Superior temporal gyrus (tissue), 1 donor: Measurements from ENCODE around the gene NEK5.
A peak's percentile ranks its signal among the peaks of the same experiment; 100 is the strongest.
"Not testable (repeated sequence)": the region's sequence is repeated elsewhere in the genome, so short reads cannot be mapped to it uniquely, and the experiment has no call there.

Source experiments
- DNase-seq: peaks from one replicate; pipeline ENCODE4 v3.0.0-alpha.2; 2016; ENCODE audit errors: extremely low spot score

NEK5 gene

DNA sequence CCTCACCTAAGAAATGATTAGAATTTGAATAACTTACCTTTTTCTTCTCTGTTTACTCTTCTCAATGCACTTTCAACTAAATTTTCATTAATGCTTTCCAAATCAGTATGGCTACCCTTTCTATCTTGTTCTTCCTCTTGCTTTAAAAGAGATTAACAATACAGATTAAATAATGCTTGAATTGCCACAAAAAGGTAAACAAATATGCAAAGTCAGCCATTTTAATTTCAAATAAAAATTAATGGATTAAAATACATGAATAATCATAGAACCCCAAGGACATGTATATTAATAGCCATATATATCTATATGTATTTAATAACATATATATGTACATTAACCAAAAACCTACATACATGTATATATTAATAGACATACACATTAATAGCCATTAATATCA lies 7.9 kb upstream of the NEK5 start:
- no peak for DNase-seq

DNA sequence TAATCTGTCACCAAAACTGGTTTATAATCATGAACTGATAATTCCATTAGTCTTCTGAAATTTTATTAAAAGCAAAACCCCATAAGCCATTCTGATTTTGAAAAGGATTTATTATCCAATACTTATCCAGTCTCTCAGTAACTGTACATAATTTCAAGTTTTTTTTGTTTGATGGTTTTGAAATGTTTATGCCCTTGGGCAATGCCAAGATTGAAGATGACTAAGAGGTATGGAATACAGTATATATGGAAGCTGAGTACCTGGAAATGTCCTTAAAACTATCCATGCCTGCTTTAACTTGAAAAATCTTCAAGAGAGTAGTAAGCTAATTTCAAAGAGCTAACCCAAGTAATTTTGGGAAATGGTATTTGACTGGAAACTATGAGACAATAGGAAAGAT lies 1.8 kb upstream of the NEK5 start:
- no peak for DNase-seq

DNA sequence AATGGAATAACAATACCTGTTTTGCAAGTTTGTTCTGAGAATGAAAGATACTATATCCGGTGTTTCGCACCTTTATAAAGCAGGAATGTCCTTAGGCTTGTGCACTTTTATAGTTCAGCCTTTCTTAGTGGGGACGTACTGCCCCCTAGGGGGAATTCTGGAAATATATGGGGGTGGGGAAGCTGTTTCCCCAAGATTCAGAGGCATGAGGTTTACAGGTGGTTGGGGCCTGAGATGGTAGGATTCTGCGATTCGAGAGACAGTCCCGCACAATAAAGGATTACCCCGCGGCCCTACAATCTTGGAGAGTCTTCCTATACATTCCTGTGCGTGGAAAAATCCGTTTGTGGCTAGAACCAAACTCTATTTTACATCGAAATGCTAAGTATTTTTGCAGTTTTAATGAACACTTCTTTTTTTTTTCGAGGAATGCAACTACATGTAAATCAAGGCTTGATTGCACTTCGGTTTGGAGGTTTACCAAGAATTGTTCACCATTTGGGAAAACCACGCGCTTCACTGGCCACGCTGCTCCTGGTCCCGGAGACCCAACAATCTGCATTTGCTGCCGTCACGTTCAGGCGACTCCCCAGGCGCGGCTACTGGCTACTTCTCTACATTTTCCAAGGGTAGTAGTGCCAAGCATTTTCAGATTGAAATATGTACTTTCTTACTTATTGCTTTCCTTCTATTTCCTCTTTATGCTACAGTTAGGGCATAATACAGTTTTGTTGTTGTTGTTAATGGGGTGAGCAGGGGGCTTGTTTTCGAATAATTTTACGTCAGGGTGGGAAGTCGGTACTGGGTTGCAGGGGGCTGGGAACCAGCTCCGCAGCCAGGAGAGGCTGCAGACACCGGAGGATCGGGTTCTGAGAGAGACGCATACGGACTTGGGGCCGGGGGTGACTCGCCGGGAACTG lies 830 bp downstream of the NEK5 start:
- DNase-seq = peak; percentile 87

DNA sequence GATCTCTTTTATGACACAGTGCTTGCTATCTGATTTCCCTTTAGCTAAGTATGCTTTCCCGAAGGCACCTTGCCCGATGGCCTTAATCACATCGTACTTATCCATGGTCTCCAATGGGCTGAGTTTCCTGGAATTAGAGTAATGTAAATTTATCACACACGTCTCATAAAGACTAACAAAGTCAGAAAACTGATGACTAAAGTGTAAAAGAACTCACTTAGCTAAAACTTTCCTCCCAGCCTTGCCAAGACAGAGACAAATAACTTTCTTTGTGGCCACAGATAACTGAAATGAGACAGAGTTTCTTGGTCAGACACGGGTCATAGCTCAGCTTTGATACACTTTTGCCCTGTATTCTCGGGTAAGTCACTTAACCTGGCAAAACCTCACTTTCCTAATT lies 1.5 kb downstream of the NEK5 start:
- no peak for DNase-seq

DNA sequence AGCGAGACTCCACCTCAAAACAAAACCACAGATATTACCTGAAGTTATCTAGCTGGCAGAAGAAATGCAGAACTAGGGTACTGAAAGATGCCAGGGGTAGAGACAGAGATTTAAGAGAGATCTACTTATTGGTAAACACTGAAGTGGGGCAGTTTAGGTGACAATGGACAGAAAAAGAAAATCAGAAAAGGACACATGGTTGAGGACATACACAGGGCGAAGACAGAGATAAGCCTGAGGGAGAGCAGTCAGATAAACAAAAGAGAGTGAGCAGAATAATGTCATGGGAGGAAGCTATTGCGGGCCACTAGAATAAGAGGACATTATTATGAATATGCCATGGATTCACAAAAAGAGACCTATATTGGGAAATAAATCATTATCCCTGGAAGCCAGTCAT lies 3.3 kb downstream of the NEK5 start:
- no peak for DNase-seq

DNA sequence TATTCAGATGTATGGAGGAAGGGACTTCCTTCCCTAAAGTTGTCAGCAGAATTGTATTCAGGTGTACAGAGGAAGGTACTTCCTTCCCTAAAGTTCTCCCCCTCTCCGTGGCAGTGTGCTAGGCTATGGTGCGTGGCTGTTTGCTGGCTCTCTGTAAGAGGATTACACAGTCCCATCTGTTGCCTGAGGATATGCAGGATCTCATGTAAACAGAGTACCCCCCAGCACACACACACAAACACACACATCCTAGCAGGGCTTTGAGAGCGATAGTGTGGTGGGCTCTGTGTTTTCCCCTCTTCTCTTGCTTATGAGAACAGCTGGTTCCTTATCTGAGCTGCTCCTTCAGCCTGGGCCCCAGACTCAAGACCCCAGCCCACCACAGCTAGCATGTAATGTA lies 10.3 kb downstream of the NEK5 start:
- no peak for DNase-seq

DNA sequence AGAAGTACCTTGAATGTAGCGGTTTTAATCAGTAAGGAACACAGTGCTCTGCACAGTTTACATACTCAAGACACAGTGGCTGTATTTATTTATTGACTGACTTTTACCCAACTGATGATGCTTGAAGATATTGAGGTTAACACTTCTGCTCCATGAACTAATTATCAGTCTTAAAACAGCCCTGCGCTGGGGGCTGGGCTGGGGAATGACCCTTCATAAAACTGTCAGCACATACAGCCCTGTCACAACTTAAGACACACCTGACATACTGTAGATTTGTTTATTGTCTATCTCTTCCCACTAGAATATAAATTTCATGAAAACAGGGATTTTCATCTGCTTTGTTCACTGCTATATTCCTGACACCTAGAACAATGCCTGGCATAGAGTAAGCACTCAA lies 10.8 kb downstream of the NEK5 start:
- DNase-seq = no peak

DNA sequence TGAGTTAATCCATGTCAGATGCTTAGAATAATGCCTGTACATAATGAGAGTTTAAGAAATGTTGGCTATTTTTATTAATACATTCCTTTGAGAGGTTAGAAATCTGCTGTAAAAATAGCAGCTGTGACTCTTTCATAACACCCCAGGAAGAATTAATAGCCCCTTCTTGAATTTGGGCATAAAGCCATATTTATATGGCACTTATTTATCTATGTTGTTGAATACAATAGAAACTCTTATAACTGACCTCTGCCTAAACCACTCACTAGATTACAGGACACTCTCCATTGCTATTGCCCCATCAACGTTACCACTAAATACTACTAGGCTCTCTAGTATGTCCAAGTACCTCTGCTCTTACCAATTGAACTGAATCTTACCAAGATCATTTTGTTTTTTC lies 16.3 kb downstream of the NEK5 start:
- DNase-seq = no peak

DNA sequence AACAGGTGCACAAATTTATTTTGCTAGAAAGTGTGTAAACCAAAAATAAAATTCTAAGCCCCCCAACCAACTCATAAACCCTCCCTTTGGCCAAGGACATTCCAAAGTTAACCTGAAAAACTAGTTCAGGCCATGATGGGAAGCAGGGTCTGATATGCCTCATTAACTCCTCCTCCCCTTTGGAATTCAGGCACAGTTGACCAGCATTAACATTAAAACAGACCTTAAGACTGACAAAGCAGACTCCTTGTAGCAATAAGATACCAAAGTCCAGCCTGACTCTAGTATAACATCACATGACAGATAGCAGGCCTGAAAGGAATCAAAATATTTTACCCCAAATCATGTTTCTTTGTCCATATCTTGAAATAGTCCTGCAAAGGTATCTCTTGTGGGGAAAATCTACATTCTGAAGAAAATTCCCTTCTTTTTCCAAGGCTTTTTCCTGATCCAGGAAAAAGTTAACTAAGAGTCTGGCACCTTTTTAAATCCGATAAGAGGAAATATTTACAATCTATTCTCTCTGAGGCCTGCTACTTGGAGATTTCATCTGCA lies 19.7 kb downstream of the NEK5 start:
- DNase-seq = no peak

DNA sequence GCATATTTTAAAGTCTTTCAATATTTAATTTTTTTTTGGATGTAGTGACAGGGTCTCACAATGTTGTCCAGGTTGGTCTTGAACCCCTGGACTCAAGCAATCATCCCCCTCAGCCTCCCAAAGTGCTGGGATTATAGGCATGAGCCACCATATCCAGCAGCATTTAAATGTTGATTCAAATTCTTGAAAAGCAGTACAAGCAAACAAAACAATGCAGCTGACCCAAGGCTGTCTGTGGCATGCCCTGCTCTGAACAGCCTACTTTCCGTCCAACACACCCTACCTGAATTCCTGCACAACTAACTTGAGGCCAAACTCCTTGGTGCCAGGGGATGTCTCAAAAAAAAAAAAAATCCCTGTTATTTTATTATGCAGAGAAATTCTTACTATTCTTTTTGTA lies 23.0 kb downstream of the NEK5 start:
- no peak for DNase-seq

DNA sequence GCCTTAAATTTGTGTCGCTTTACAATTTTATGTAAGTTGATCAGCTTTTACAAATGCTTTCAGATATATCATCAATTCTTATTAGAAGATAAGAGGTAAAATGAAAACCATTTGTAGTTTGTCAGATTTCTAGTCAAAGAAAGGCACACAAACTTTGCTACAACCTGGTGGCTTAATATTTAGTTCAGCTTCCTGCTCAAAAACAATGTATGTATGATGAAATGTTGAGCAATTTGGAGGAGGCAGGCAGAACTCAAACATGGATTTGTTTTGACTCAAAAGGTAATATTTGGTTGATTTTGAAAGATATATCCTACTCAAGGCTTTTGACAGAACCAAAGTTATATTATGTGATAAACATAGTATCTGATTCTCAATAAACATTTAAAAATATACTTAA lies 24.2 kb downstream of the NEK5 start:
- DNase-seq = no peak

DNA sequence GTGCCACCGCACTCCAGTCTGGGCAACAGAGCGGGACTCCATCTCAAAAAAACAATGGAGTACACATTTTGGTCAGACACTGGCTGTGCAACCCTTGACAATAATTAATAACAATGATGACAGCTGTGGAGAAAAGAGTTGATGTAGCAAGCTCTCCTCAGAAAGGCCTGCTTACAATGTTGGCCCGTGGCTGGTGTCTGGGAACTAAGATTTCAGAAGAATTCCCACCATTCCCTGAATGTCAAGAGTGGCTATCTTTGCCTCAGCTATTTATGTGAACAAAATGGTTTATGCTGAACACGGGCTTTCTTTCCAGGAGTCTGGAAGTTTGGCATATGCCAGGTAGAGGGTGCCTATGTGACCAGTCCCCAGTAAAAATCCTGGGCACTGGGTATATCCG lies 25.5 kb downstream of the NEK5 start:
- no peak for DNase-seq

DNA sequence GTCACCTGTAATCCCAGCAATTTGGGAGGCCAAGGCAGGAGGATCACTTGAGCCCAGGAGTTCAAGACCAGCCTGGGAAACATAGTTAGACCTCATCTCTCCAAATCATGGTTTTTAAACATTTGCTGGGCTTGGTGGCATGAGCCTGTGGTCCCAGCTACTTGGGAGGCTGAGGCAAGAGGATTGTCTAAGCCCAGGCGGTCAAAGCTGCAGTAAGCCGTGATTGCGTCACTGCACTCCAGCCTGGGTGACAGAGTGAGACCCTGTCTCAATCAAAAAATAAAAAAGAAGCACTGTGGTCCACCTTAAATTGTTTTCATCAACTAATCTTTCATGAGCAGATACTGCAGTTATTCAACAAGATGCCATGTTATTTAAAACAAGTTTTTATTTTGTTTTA lies 26.4 kb downstream of the NEK5 start:
- not testable (repeated sequence) for DNase-seq

DNA sequence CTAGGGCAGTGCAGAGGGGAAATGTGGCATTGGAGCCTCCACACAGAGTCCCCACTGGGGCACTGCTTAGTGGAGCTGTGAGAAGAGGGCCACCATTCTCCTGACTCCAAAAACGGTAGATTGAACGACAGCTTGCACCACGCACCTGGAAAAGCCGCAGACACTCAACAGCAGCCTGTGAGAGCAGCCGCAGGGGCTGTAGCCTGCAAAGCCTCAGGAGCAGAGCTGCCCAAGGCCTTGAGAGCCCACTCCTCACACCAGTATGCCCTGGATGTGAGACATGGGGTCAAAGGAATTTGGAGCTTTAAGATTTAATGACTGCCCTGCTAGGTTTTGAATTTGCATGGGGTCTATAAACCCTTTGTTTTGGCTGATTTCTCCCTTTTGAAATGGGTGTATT lies 31.7 kb downstream of the NEK5 start:
- no peak for DNase-seq

DNA sequence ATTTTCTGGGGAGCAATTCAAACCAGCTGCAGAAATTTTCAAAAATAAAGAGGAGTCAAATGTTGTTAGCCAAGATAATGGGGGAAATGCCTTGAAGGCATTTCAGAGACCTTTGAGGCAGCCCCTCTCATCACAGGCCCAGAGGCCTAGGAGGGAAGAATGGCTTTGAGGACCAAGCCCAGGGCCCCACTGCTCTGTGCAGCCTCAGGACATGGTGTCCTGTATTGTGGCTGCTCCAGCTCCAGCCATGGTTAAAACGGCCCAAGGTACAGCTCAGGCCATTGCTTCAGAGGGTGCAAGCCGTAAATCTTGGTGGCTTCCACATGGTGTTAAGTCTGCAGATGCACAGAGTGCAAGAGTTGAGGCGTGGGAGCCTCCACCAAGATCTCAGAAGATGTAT lies 32.1 kb downstream of the NEK5 start:
- no peak for DNase-seq

DNA sequence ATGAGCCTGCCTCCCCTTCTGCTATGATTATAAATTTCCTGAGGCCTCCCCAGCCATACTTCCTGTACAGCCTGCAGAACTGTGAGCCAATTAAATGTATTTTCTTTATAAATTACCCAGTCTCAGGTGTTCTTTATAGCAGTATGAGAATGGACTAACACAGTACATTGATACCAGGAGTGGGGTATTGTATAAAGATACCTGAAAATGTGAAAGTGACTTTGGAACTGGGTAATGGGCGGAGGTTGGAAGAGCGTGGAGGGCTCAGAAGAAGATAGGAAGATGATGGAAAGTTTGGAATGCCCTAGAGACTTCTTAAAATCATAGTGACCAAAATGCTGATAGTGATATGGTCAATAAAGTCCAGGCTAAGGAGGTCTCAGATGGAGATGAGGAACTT lies 32.8 kb downstream of the NEK5 start:
- DNase-seq = no peak

DNA sequence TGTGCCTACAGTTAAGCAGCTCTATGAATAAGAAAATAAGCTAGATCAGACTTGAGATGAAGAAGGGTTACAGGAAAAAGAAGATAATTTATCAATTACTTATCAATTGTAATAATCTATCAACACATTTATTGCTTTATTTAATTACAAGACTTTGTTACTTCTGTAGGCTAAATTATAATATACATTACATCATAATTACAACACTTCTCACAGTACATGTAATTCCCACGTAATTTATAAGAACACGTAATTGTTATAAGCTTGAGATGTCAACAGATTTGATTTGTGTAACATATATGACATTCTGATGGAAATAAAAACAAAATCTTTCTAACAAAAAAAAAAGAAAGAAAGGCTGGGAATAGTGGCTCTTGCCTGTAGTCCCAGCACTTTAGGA lies 36.8 kb downstream of the NEK5 start:
- no peak for DNase-seq

DNA sequence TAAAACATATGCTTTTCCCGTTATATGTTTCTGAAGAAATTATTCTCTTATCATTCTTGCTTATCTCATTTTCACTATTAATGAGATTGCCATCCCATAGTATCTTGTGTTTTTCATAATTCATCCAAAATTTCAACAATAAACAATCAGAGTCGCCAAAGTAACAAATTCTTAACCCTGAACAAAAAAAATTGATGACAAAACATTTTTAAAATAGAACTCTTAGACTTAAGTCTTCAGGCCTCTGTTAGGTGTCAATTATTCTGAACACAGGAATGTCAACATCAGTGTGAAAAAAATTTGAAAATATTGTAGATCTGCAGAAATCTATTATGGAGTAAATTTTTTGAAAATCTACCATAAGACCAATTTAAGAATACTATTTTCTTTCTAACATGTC lies 37.4 kb downstream of the NEK5 start:
- no peak for DNase-seq

DNA sequence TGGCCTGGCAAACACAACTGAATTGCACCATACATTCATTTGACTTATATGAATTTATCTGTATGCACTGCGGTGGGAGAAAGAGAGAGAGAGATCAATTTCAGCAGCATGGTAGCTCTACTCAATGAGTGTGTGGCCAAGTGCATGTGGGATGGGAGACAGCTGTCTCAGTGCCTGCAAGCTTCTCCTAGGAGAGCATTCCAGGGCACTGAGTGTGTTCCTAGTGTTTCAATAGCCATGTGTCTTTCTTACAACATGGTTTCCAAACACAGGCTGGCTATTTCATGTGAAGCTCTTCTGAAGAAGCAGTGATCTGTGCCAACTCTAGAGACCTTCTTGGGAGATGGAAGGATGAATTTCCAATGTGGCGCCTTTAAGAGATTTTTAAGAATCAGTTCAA lies 43.5 kb downstream of the NEK5 start:
- no peak for DNase-seq

DNA sequence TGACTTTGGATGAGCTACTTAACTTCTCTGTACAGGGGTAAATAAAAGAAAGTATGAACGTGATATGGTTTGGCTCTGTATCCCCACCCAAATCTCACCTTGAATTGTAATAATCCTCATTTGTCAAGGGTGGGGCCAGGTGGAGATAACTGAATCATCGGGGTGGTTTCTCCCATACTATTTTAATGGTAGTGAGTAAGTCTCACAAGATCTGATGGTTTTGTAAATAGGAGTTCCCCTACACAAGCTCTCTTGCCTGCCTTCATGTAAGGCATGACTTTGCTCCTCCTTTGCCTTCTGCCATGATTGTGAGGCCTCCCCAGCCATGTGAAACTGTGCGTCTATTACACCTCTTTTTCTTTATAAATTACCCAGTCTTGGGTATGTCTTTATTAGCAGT lies 43.9 kb downstream of the NEK5 start:
- DNase-seq = not testable (repeated sequence)

DNA sequence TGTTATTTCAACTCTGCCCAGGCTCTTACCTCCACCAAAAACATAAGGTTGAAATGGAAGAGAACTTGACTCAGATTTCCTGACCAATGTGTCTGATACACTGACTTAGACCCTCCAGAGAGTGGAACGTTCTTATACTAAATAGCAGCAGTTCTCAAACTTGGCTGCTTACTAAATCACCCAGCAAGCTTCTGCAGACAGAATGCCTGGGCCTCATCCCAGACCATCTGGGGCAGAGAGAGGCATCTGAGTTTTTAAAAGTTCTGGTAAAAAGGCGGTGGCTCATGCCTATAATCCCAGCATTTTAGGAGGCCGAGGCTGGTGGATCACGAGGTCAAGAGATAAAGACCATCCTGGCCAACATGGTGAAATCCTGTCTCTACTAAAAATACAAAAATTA lies 46.3 kb downstream of the NEK5 start:
- DNase-seq = no peak

DNA sequence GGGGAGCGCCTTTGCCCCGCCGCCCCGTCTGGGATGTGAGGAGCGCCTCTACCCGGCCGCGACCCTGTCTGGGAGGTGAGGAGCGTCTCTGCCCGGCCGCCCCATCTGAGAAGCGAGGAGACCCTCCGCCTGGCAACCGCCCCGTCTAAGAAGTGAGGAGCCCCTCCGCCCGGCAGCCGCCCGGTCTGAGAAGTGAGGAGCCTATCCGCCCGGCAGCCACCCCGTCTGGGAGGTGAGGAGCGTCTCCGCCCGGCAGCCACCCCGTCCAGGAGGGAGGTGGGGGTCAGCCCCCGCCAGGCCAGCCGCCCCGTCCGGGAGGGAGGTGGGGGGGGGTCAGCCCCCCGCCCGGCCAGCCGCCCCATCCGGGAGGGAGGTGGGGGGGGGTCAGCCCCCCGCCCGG lies 49.0 kb downstream of the NEK5 start:
- DNase-seq = not testable (repeated sequence)

DNA sequence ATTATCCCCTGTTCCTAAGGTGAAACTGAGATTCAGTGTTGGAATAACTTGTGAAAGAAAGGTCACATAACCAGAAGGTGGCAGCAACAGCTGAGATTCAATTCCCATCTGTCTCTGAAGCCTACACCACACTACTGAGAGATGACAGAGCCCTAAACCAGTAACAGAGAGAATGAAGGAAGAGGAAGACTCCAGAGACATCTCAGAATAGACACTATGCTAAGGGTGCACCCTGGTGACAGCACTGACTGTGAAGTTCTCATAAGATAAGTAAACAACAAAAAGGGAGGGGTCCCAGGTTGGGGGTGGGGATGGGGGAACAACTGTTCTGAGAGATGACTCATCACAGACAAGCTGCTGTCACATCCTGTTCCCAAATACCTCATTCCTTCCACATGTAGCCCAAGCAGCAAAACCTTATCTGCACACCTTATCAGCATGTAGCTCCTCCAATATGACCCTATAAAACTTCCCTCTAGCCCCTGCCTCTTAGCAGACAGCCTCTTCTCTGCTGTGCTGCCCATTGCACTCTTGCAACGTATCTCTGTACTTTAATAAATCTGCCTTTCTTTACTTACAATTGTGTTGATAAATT lies 57.8 kb downstream of the NEK5 start:
- DNase-seq = no peak
